ENCODE measurements around the gene CHD2.

Gene CHD2

DNA sequence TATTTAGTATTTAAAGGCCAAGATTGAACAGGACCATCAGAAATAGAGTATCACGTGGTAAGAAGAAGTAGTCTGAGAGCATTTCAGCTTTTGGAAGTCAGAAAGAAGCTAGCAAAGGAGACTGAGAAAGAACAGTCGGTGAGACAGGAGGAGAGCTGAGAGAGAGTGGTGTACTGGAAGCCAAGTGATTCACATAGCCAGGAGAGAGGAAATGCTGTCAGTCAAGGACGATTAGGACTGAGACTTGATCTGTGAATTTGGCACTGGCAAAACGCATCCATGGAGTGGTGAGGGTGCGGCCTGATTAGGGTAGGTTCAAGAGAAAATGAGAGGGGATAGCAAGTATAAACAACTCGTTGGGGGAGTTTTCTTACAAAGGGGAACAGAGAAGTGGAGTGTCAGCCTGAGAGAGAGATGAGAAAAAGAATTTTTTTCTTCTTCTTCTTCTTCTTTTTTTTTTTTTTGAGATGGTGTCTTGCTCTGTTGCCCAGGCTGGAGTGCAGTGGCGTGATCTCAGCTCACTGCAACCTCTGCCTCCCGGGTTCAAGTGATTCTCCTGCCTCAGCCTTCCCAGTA is 44.9 kb downstream of the CHD2 start:
- H3K36me3 ChIP-seq (ENCODE audit: insufficient read depth, low read length), result peaks cover 95% of the 10 kb centered on the region
- H3K27me3 ChIP-seq (ENCODE audit: insufficient read depth, low read length, poor library complexity, severe bottlenecking), result no peaks in the 10 kb centered on the region
- H2AFZ ChIP-seq (ENCODE audit: low read length), result no peak overlapping the region
- H3K79me2 ChIP-seq (ENCODE audit: insufficient read depth, low read length), result 0 out of 2 replicates have a peak, but pooled peaks cover under 1% of the 10 kb centered on the region
- peaks cover 14% of the 10 kb centered on the region; the same call in 1 of the 2 replicates for H3K9me3 ChIP-seq (ENCODE audit: insufficient read depth, low read depth, low read length)
- no peaks in the 10 kb centered on the region for H3K4me1 ChIP-seq (ENCODE audit: insufficient read depth, low read length, poor library complexity, severe bottlenecking)
- TF ChIP-seq EZH2phosphoT487 (IDR thresholded peaks at IDR 0.05; ENCODE audit: borderline replicate concordance), result no peak
- no peak for TF ChIP-seq CTCF (conservative IDR thresholded peaks at IDR 0.05; ENCODE audit: low read length)
- H4K20me1 ChIP-seq (ENCODE audit: insufficient read depth, low read length, poor library complexity, severe bottlenecking), result peaks cover 8% of the 10 kb centered on the region
- no peak overlapping the region for H3K9ac ChIP-seq (ENCODE audit: low read depth, low read length, poor library complexity, severe bottlenecking)
- no peaks in the 10 kb centered on the region for H3F3A ChIP-seq (ENCODE audit: low read depth)
- no peaks in the 10 kb centered on the region for H3K9me2 ChIP-seq (replicated peaks; ENCODE audit: low read depth, low read length)
- no peak overlapping the region for H3K4me3 ChIP-seq (ENCODE audit: low read length, poor library complexity, severe bottlenecking)
- H3K4me2 ChIP-seq (ENCODE audit: low read depth, low read length, poor library complexity, severe bottlenecking), result no peak overlapping the region

GRCh38 chr15:92947071-92947730 is 47.1 kb downstream of the CHD2 start:
- Histone ChIP-seq H3K9me2 (replicated peaks; ENCODE audit: low read depth, low read length) (no peaks in the 10 kb centered on the region), H3K79me2 (ENCODE audit: insufficient read depth, low read length) (no peaks in the 10 kb centered on the region), H3K36me3 (ENCODE audit: insufficient read depth, low read length) (peaks cover 97% of the 10 kb centered on the region), H3K27me3 (ENCODE audit: insufficient read depth, low read length, poor library complexity, severe bottlenecking) (no peaks in the 10 kb centered on the region), H3K4me3 (ENCODE audit: low read length, poor library complexity, severe bottlenecking) (no peak overlapping the region), H4K20me1 (ENCODE audit: insufficient read depth, low read length, poor library complexity, severe bottlenecking) (peaks cover 5% of the 10 kb centered on the region), H3K4me1 (ENCODE audit: insufficient read depth, low read length, poor library complexity, severe bottlenecking) (no peaks in the 10 kb centered on the region), H3K9ac (ENCODE audit: low read depth, low read length, poor library complexity, severe bottlenecking) (no peak overlapping the region), H3K9me3 (ENCODE audit: insufficient read depth, low read depth, low read length) (peaks cover 17% of the 10 kb centered on the region; the same call in 1 of the 2 replicates), H2AFZ (ENCODE audit: low read length) (no peak overlapping the region), H3F3A (ENCODE audit: low read depth) (no peaks in the 10 kb centered on the region), H3K4me2 (ENCODE audit: low read depth, low read length, poor library complexity, severe bottlenecking) (no peak overlapping the region)
- TF ChIP-seq EZH2phosphoT487 (IDR thresholded peaks at IDR 0.05; ENCODE audit: borderline replicate concordance), result no peak
- no peak for TF ChIP-seq CTCF (conservative IDR thresholded peaks at IDR 0.05; ENCODE audit: low read length)

DNA sequence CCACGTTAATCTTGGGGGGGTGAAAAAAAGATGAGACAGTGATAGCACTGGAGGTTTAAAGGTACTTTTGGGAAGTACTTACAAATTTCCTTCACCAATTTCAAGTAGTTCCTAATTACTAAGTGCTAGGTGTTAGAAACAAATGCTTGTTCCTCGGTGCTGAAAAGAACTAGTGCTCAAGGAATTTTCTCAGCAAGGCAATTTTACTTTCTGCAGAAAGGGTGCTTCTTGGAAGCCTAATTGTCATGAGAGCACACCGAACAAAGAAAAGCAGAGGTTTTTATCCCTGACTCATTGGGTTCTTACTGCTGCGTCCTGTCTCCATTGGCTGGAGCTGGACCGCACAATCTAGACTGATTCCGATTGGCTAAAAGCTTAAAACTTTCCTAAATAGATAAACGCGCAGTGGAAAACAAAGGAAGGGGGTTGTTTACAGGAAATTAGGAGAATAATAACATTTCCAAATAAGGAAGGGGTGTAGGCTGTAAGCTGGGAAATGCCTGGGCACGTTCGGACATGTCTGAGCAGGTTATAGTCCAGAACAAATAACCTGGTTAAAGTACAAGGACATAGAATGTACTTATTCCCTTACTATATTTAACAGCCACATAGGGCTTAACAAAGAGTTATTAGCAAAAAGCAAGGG is 49.6 kb downstream of the CHD2 start:
- Histone ChIP-seq H3K27me3 (ENCODE audit: insufficient read depth, low read length, poor library complexity, severe bottlenecking) (no peaks in the 10 kb centered on the region), H3K36me3 (ENCODE audit: insufficient read depth, low read length) (peaks cover 97% of the 10 kb centered on the region), H2AFZ (ENCODE audit: low read length) (no peak overlapping the region), H3K4me3 (ENCODE audit: low read length, poor library complexity, severe bottlenecking) (no peak overlapping the region), H3F3A (ENCODE audit: low read depth) (no peaks in the 10 kb centered on the region), H3K9ac (ENCODE audit: low read depth, low read length, poor library complexity, severe bottlenecking) (peak overlapping the region; percentile 28), H3K9me3 (ENCODE audit: insufficient read depth, low read depth, low read length) (peaks cover 17% of the 10 kb centered on the region; the same call in 1 of the 2 replicates), H3K4me1 (ENCODE audit: insufficient read depth, low read length, poor library complexity, severe bottlenecking) (no peaks in the 10 kb centered on the region), H3K9me2 (replicated peaks; ENCODE audit: low read depth, low read length) (no peaks in the 10 kb centered on the region), H3K4me2 (ENCODE audit: low read depth, low read length, poor library complexity, severe bottlenecking) (no peak overlapping the region), H3K79me2 (ENCODE audit: insufficient read depth, low read length) (no peaks in the 10 kb centered on the region), H4K20me1 (ENCODE audit: insufficient read depth, low read length, poor library complexity, severe bottlenecking) (peaks cover 6% of the 10 kb centered on the region)
- TF ChIP-seq EZH2phosphoT487 (IDR thresholded peaks at IDR 0.05; ENCODE audit: borderline replicate concordance) (no peak), CTCF (conservative IDR thresholded peaks at IDR 0.05; ENCODE audit: low read length) (no peak)

All from Loucy (cell line).